ENCODE data around the gene PSKH1.
A peak's percentile ranks its signal among the peaks of the same experiment; 100 is the strongest.

Gene PSKH1

DNA sequence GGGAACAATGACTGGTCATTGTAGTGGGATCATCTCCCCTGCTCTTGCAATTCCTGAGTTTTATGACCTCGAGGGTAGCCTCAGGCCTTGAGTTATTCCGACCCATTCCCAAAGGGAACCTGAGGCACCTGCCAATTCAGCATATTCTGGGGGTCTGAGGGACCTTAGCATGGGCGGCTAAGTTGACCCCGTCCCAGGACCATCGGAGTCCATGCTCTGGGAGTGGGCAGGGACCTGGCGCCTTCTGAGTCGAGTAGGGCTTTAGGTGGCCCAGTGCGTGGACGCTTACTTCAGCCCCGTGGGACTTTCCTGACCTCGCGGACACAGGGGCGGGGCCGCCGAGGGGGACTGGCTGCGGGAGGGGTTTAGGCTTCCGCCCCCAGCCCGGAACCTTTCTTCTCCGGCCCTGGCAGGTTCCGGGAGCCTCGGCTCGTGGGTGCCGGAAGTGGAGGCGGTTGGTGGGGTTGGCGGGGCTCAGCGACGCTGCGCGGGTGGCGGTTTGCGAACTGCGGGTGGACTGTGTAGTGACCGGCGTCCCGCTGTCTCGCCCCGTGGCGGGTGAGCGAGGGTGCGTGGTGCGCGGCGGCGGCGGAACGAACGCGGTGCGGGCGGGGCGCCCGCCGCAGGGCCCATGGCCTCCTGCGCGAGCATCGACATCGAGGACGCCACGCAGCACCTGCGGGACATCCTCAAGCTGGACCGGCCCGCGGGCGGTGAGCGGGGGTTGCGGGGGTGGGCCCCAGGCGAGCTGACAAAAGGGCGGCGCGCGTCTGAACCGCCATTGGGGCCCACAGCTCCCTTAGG, 20.2 kb upstream of the PSKH1 start, which contains the start of gene EDC4:
TSS of gene EDC4 (plus strand) at position 422 of the 804 bp plus-strand sequence. CDS start at position 632, 210 bp downstream.
- Histone ChIP-seq H3K4me1 (ENCODE audit: control insufficient read depth, insufficient read depth, low read length) (peaks cover 11% of the 10 kb centered on the region), H3K4me3 (ENCODE audit: low read length) (peak within 1 kb of the TSS; percentile 92), H3K27me3 (ENCODE audit: control insufficient read depth, insufficient read depth, low read length) (no peaks in the 10 kb centered on the region), H3K9ac (ENCODE audit: low read length) (peak within 1 kb of the TSS; percentile 76), H3K36me3 (ENCODE audit: control insufficient read depth, insufficient read depth, low read length) (peaks cover 23% of the 10 kb centered on the region), H3K27ac (ENCODE audit: low read depth, low read length) (peak within 1 kb of the TSS; percentile 74)

DNA sequence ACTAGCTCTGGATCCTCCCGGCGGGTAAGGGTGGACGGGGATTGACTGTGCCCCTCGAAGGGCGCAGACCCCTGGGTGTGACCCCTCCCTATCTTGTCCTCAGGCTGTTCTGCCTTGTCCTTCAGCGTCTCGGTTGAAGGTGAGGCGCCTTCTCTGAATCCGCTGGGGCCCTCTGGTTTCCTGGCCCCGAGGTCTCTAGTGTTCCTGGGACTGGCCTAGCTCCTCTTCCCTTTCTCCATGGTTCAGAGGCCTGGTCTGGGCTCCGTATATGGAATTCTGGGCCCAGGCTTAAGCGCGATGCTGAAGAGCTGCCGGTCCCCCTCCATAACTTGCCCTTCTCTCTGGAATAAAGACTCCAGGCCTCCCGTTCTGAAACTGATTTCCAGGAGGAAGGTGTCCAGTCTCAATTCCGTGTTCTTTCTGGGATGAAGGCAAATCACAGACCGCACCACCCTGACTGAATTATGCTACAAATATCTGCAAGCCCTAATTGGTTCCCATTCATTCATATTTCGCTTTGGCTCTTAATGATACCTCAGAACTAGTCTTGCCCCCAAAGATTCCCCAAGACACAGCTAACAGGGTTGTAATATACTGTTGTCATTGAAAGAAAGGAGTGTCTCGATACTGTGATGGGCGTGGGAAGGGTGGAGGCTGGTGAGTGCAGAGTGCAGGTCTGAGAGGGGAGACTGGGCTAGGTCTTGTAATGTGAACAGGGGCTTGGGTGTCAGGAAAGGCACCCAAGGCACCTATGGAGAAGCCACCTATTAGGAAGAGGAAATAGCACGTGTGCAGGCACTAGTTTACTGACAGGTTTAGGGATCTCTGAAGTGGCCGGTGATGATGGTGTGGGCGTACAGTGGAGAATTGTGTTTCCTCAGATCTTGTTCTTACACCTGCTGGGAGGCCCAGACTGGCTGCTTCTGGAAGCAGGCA, 19.4 kb upstream of the PSKH1 start:
- Histone ChIP-seq H3K4me1 (ENCODE audit: control insufficient read depth, insufficient read depth, low read length) (peaks cover 11% of the 10 kb centered on the region), H3K27ac (ENCODE audit: low read depth, low read length) (peak overlapping the region; percentile 74), H3K4me3 (ENCODE audit: low read length) (peak overlapping the region; percentile 92), H3K9ac (ENCODE audit: low read length) (peak overlapping the region; percentile 76), H3K36me3 (ENCODE audit: control insufficient read depth, insufficient read depth, low read length) (peaks cover 27% of the 10 kb centered on the region), H3K27me3 (ENCODE audit: control insufficient read depth, insufficient read depth, low read length) (no peaks in the 10 kb centered on the region)

DNA sequence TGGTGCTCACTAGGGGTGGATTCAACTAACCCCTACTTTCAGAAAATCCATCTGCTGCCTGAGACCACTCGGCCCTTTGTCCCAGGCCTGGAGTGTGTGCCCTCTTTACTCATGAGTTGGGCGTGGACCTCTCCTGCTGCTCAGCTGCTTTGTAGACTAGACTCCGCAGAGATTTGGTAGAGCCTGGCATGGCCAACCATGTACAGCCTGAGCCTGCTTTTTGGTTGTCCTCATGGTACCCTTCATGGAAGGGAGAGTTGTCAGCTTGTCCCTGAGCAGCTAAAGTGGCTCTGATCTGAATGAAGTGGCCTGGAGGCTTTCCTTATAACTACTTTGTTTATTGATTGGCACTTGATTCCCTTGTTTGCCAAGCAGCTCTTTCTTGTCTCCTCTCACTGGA, 18.7 kb upstream of the PSKH1 start:
- no peak overlapping the region for H3K27ac ChIP-seq (ENCODE audit: low read depth, low read length)

DNA sequence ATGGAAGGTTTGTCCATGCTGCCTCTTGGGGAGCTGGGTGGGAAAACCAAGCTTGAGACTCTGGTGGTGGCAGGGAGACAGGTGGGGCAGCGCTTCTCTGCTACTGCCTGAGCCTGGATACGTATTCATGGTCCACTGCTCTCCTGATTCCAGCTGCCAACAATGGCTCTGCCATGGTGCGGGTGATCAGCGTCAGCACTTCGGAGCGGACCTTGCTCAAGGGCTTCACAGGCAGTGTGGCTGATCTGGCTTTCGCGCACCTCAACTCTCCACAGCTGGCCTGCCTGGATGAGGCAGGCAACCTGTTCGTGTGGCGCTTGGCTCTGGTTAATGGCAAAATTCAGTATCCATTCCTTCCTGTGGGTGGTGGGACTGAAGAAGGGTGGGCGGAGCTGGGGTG, 16.0 kb upstream of the PSKH1 start:
- Histone ChIP-seq H3K4me3 (ENCODE audit: low read length) (no peak overlapping the region), H3K27me3 (ENCODE audit: control insufficient read depth, insufficient read depth, low read length) (no peaks in the 10 kb centered on the region), H3K27ac (ENCODE audit: low read depth, low read length) (no peak overlapping the region), H3K4me1 (ENCODE audit: control insufficient read depth, insufficient read depth, low read length) (peaks cover 11% of the 10 kb centered on the region), H3K36me3 (ENCODE audit: control insufficient read depth, insufficient read depth, low read length) (peaks cover 59% of the 10 kb centered on the region), H3K9ac (ENCODE audit: low read length) (no peak overlapping the region)

More for the DNA sequence above, 18.7 kb upstream of the PSKH1 start:
- Histone ChIP-seq H3K4me1 (ENCODE audit: control insufficient read depth, insufficient read depth, low read length) (peaks cover 11% of the 10 kb centered on the region), H3K9ac (ENCODE audit: low read length) (no peak overlapping the region), H3K4me3 (ENCODE audit: low read length) (peak overlapping the region; percentile 92), H3K27me3 (ENCODE audit: control insufficient read depth, insufficient read depth, low read length) (no peaks in the 10 kb centered on the region), H3K36me3 (ENCODE audit: control insufficient read depth, insufficient read depth, low read length) (peaks cover 33% of the 10 kb centered on the region)

DNA sequence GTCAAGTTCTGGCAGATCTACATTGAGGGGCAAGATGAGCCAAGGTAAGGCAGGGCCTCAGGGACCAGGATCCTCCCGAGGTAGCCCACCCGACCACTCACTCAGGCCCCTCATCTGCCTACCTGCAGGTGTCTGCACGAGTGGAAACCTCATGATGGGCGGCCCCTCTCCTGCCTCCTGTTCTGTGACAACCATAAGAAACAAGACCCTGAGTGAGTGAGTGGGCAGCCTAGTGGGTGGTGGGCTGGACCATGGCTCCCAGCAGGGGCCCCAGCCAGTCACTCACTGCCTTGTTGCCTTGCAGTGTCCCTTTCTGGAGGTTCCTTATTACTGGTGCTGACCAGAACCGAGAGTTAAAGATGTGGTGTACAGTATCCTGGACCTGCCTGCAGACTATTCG, 14.8 kb upstream of the PSKH1 start:
- H3K4me3 ChIP-seq (ENCODE audit: low read length), result no peak overlapping the region
- no peak overlapping the region for H3K27ac ChIP-seq (ENCODE audit: low read depth, low read length)
- H3K9ac ChIP-seq (ENCODE audit: low read length), result no peak overlapping the region
- H3K36me3 ChIP-seq (ENCODE audit: control insufficient read depth, insufficient read depth, low read length), result peaks cover 71% of the 10 kb centered on the region
- peaks cover 9% of the 10 kb centered on the region for H3K4me1 ChIP-seq (ENCODE audit: control insufficient read depth, insufficient read depth, low read length)
- no peaks in the 10 kb centered on the region for H3K27me3 ChIP-seq (ENCODE audit: control insufficient read depth, insufficient read depth, low read length)

DNA sequence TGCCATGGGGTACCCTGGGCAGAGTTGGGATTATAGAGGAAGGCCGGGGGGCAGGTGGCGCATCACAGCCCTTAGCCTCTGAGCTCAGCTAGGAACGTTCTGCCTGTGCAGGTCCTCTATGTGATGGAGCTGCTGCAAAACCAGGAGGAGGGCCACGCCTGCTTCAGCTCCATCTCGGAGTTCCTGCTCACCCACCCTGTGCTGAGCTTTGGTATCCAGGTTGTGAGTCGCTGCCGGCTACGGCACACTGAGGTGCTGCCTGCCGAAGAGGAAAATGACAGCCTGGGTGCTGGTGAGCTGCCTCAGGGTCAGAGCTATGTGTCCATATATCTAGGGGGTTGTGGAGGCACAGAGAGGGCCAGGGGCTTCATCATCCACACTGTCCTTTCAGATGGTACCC, 14.2 kb upstream of the PSKH1 start:
- Histone ChIP-seq H3K9ac (ENCODE audit: low read length) (no peak overlapping the region), H3K4me3 (ENCODE audit: low read length) (no peak overlapping the region), H3K27me3 (ENCODE audit: control insufficient read depth, insufficient read depth, low read length) (no peaks in the 10 kb centered on the region), H3K4me1 (ENCODE audit: control insufficient read depth, insufficient read depth, low read length) (peaks cover 7% of the 10 kb centered on the region), H3K36me3 (ENCODE audit: control insufficient read depth, insufficient read depth, low read length) (peaks cover 76% of the 10 kb centered on the region), H3K27ac (ENCODE audit: low read depth, low read length) (no peak overlapping the region)

DNA sequence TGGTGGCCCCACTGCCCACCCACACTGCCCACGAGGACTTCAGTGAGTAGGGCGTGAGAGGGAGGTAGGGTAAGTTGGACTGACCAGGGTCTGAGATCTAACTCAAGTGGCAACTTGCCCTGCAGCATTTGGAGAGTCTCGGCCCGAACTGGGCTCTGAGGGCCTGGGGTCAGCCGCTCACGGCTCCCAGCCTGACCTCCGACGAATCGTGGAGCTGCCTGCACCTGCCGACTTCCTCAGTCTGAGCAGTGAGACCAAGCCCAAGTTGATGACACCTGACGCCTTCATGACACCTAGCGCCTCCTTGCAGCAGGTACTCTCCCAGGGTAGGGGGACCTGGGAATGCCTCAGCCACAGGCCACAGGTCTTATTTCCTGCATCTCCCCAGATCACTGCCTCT, 13.6 kb upstream of the PSKH1 start:
- no peak overlapping the region for H3K27ac ChIP-seq (ENCODE audit: low read depth, low read length)
- H3K27me3 ChIP-seq (ENCODE audit: control insufficient read depth, insufficient read depth, low read length), result no peaks in the 10 kb centered on the region
- H3K4me3 ChIP-seq (ENCODE audit: low read length), result no peak overlapping the region
- peaks cover 3% of the 10 kb centered on the region for H3K4me1 ChIP-seq (ENCODE audit: control insufficient read depth, insufficient read depth, low read length)
- H3K36me3 ChIP-seq (ENCODE audit: control insufficient read depth, insufficient read depth, low read length), result peaks cover 80% of the 10 kb centered on the region
- H3K9ac ChIP-seq (ENCODE audit: low read length), result no peak overlapping the region

DNA sequence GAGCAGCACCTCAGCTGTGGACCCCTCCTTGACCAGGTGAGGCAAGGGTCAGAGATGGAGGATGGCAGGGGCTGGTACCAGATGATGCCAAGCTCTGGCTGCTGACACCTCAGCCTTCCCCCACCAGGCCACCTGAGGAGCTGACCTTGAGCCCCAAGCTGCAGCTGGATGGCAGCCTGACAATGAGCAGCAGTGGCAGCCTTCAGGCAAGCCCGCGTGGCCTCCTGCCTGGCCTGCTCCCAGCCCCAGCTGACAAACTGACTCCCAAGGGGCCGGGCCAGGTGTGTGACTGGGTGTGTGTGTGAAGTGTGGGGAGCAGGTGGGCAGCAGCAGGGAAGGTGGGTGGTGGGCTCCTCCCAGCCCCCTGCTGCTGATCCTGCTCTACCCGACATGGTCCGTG, 13.1 kb upstream of the PSKH1 start:
- Histone ChIP-seq H3K27me3 (ENCODE audit: control insufficient read depth, insufficient read depth, low read length) (no peaks in the 10 kb centered on the region), H3K9ac (ENCODE audit: low read length) (no peak overlapping the region), H3K27ac (ENCODE audit: low read depth, low read length) (no peak overlapping the region), H3K4me1 (ENCODE audit: control insufficient read depth, insufficient read depth, low read length) (peaks cover 3% of the 10 kb centered on the region), H3K36me3 (ENCODE audit: control insufficient read depth, insufficient read depth, low read length) (peaks cover 80% of the 10 kb centered on the region), H3K4me3 (ENCODE audit: low read length) (no peak overlapping the region)

DNA sequence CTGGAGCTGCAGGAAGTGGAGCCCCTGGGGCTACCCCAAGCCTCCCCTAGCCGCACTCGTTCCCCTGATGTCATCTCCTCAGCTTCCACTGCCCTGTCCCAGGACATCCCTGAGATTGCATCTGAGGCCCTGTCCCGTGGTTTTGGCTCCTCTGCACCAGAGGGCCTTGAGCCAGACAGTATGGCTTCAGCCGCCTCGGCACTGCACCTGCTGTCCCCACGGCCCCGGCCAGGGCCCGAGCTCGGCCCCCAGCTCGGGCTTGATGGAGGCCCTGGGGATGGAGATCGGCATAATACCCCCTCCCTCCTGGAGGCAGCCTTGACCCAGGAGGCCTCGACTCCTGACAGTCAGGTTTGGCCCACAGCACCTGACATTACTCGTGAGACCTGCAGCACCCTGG, 12.5 kb upstream of the PSKH1 start:
- Histone ChIP-seq H3K27me3 (ENCODE audit: control insufficient read depth, insufficient read depth, low read length) (no peaks in the 10 kb centered on the region), H3K4me1 (ENCODE audit: control insufficient read depth, insufficient read depth, low read length) (peaks cover 3% of the 10 kb centered on the region), H3K36me3 (ENCODE audit: control insufficient read depth, insufficient read depth, low read length) (peaks cover 80% of the 10 kb centered on the region), H3K4me3 (ENCODE audit: low read length) (no peak overlapping the region), H3K27ac (ENCODE audit: low read depth, low read length) (no peak overlapping the region), H3K9ac (ENCODE audit: low read length) (no peak overlapping the region)

DNA sequence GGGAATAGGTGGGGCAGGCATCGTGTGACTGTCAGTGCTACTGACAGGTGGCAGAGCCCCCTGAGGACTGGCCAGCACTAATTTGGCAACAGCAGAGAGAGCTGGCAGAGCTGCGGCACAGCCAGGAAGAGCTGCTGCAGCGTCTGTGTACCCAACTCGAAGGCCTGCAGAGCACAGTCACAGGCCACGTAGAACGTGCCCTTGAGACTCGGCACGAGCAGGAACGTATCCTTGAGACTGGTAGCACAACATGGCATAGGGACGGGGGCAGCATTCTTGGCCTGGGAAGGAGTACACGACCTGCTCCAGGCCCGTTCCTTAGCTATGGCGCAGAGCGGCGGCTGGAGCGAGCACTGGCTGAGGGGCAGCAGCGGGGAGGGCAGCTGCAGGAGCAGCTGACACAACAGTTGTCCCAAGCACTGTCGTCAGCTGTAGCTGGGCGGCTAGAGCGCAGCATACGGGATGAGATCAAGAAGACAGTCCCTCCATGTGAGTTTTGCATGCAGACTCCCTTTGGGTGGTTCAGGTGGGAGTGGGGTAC, 11.4 kb upstream of the PSKH1 start:
- Histone ChIP-seq H3K4me3 (ENCODE audit: low read length) (no peak overlapping the region), H3K27me3 (ENCODE audit: control insufficient read depth, insufficient read depth, low read length) (no peaks in the 10 kb centered on the region), H3K36me3 (ENCODE audit: control insufficient read depth, insufficient read depth, low read length) (peaks cover 73% of the 10 kb centered on the region), H3K4me1 (ENCODE audit: control insufficient read depth, insufficient read depth, low read length) (peaks cover 3% of the 10 kb centered on the region), H3K9ac (ENCODE audit: low read length) (no peak overlapping the region), H3K27ac (ENCODE audit: low read depth, low read length) (no peak overlapping the region)

DNA sequence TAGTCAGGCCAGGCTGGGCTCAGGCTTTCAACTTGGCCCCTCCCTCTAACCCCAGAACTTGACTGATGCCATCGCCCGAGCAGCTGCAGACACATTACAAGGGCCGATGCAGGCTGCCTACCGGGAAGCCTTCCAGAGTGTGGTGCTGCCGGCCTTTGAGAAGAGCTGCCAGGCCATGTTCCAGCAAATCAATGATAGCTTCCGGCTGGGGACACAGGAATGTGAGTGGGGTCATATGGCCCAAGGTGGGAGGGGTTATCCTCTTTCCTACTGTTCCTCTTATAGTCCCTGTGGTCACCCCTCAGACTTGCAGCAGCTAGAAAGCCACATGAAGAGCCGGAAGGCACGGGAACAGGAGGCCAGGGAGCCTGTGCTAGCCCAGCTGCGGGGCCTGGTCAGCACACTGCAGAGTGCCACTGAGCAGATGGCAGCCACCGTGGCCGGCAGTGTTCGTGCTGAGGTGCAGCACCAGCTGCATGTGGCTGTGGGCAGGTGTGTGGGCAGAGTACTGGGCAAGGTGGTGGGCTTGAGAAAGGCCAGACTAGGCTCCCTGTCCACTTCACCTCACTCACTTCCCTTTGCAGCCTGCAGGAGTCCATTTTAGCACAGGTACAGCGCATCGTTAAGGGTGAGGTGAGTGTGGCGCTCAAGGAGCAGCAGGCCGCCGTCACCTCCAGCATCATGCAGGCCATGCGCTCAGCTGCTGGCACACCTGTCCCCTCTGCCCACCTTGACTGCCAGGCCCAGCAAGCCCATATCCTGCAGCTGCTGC, 10.5 kb upstream of the PSKH1 start:
- H3K4me3 ChIP-seq (ENCODE audit: low read length), result no peak overlapping the region
- no peak overlapping the region for H3K9ac ChIP-seq (ENCODE audit: low read length)
- H3K27ac ChIP-seq (ENCODE audit: low read depth, low read length), result no peak overlapping the region

More for the DNA sequence above, 10.5 kb upstream of the PSKH1 start:
- Histone ChIP-seq H3K4me1 (ENCODE audit: control insufficient read depth, insufficient read depth, low read length) (peaks cover 3% of the 10 kb centered on the region), H3K36me3 (ENCODE audit: control insufficient read depth, insufficient read depth, low read length) (peaks cover 65% of the 10 kb centered on the region), H3K27me3 (ENCODE audit: control insufficient read depth, insufficient read depth, low read length) (no peaks in the 10 kb centered on the region)
